Activated CD4-positive, alpha-beta T cell treated with anti-CD3 and anti-CD28 coated beads for 4 hours (primary cell): ENCODE results near the gene OXER1.

Experiments used
- DNase-seq, 2 donors: peaks; one replicate each; pipeline ENCODE4 v3.0.0-alpha.2; 2020

OXER1 gene

GRCh38 chr2:42768706-42769256, 4.8 kb upstream of the OXER1 start:
- no peak for DNase-seq

- no peak for DNase-seq
Observed at GRCh38 chr2:42767899-42768705, 4.2 kb upstream of the OXER1 start.

GRCh38 chr2:42767080-42767898, 3.4 kb upstream of the OXER1 start:
- DNase-seq, result no peak

- no peak for DNase-seq
Observed at GRCh38 chr2:42765686-42766085, 1.8 kb upstream of the OXER1 start.

GRCh38 chr2:42764901-42765300, 966 bp upstream of the OXER1 start:
- no peak for DNase-seq

GRCh38 chr2:42762823-42763804, 821 bp downstream of the OXER1 start:
- DNase-seq, result no peak

- no peak for DNase-seq
Observed at GRCh38 chr2:42762155-42762554, 1.8 kb downstream of the OXER1 start.

GRCh38 chr2:42761554-42761953, 2.4 kb downstream of the OXER1 start:
- DNase-seq, result no peak

- DNase-seq, result no peak
Observed at GRCh38 chr2:42758751-42759150, 5.2 kb downstream of the OXER1 start.

GRCh38 chr2:42757981-42758740, 5.8 kb downstream of the OXER1 start:
- DNase-seq, result no peak

- no peak for DNase-seq
Observed at GRCh38 chr2:42756966-42757513, 6.9 kb downstream of the OXER1 start.

- no peak for DNase-seq
Observed at GRCh38 chr2:42756150-42756775, 7.7 kb downstream of the OXER1 start.

- no peak for DNase-seq
Observed at GRCh38 chr2:42755191-42755880, 8.6 kb downstream of the OXER1 start.

GRCh38 chr2:42754776-42755140, 9.2 kb downstream of the OXER1 start:
- DNase-seq, result no peak

- no peak for DNase-seq
Observed at GRCh38 chr2:42754021-42754775, 9.7 kb downstream of the OXER1 start.

GRCh38 chr2:42752816-42753813, 10.8 kb downstream of the OXER1 start:
- DNase-seq, result no peak

- DNase-seq, result no peak
Observed at GRCh38 chr2:42752314-42752713, 11.6 kb downstream of the OXER1 start.

GRCh38 chr2:42748840-42749239, 15.1 kb downstream of the OXER1 start:
- no peak for DNase-seq
